HG02938 (cell line): Measurements from ENCODE around the gene SNRNP27.

Experiments
- ATAC-seq: cut with Tn5 transposase; IDR thresholded peaks from one replicate; pipeline ENCODE4 v1.9.1; 2021; ENCODE audit warnings: mild to moderate bottlenecking, moderate library complexity; ENCODE audit not compliant: unreplicated experiment

Gene SNRNP27

GRCh38 chr2:69914950-69915945 lies 21.5 kb downstream of the SNRNP27 start, which contains the start of gene MXD1:
Gene MXD1 (plus strand): TSS chr2:69915109. CDS start chr2:69915331, 222 bp downstream.
- no peak for ATAC-seq

GRCh38 chr2:69916106-69916505 lies 22.4 kb downstream of the SNRNP27 start:
- no peak for ATAC-seq

- no peak for ATAC-seq
Measured at GRCh38 chr2:69917852-69918251, 24.1 kb downstream of the SNRNP27 start.

- no peak for ATAC-seq
Measured at GRCh38 chr2:69918401-69918800, 24.6 kb downstream of the SNRNP27 start.

GRCh38 chr2:69923116-69923515 lies 29.4 kb downstream of the SNRNP27 start:
- no peak for ATAC-seq

GRCh38 chr2:69926849-69927515 lies 33.2 kb downstream of the SNRNP27 start:
- no peak for ATAC-seq

GRCh38 chr2:69931832-69932595 lies 38.3 kb downstream of the SNRNP27 start:
- no peak for ATAC-seq

- ATAC-seq = no peak
Measured at GRCh38 chr2:69932596-69932922, 38.8 kb downstream of the SNRNP27 start.

- ATAC-seq = no peak
Measured at GRCh38 chr2:69933254-69933828, 39.6 kb downstream of the SNRNP27 start.

GRCh38 chr2:69933839-69934613 lies 40.3 kb downstream of the SNRNP27 start:
- no peak for ATAC-seq

- ATAC-seq = no peak
Measured at GRCh38 chr2:69934614-69934908, 40.8 kb downstream of the SNRNP27 start.

GRCh38 chr2:69935011-69935410 lies 41.3 kb downstream of the SNRNP27 start:
- ATAC-seq = no peak

GRCh38 chr2:69936906-69937305 lies 43.1 kb downstream of the SNRNP27 start:
- no peak for ATAC-seq

- no peak for ATAC-seq
Measured at GRCh38 chr2:69937968-69938367, 44.2 kb downstream of the SNRNP27 start.

GRCh38 chr2:69939722-69940121 lies 46.0 kb downstream of the SNRNP27 start:
- no peak for ATAC-seq

- no peak for ATAC-seq
Measured at GRCh38 chr2:69940691-69941090, 46.9 kb downstream of the SNRNP27 start.

GRCh38 chr2:69943000-69943842 lies 49.5 kb downstream of the SNRNP27 start:
- no peak for ATAC-seq

GRCh38 chr2:69943843-69944525 lies 50.2 kb downstream of the SNRNP27 start:
- no peak for ATAC-seq

- ATAC-seq = no peak
Measured at GRCh38 chr2:69944756-69945155, 51.0 kb downstream of the SNRNP27 start.
